GM23248 (cell line): ENCODE measurements around the gene PREP. TPM values are rescaled to one million over a fixed set of nuclear protein-coding genes. Genes with fewer than 3 reads are reported as not detected.
A peak's percentile ranks its signal among the peaks of the same experiment; 100 is the strongest.

Source experiments
- DNase-seq: peaks from one replicate; pipeline ENCODE4 v3.0.0-alpha.2; 2015
- H2AFZ ChIP-seq: fragments of 200-600 bp; sonication (generic); 2 replicates; pipeline ENCODE4 v1.6.1; 2016; ENCODE audit warnings: antibody characterized with exemption
- H3F3A ChIP-seq: fragments of 200-600 bp; sonication (generic); 2 replicates; pipeline ENCODE4 v1.6.1; 2016; ENCODE audit warnings: mild to moderate bottlenecking, antibody characterized with exemption, mixed run types; ENCODE audit not compliant: insufficient read depth
- H3K27ac ChIP-seq: fragments of 200-600 bp; sonication (generic); 2 replicates; pipeline ENCODE4 v1.5.1; 2016; ENCODE audit warnings: mild to moderate bottlenecking
- H3K27me3 ChIP-seq: fragments of 200-600 bp; sonication (generic); replicated peaks from 2 replicates; pipeline ENCODE4 v1.6.1; 2016; ENCODE audit warnings: mild to moderate bottlenecking; ENCODE audit not compliant: insufficient read depth
- H3K36me3 ChIP-seq: fragments of 200-600 bp; sonication (generic); 2 replicates; pipeline ENCODE4 v1.6.1; 2016; ENCODE audit warnings: low read depth, mild to moderate bottlenecking
- H3K4me1 ChIP-seq: fragments of 200-600 bp; sonication (generic); 2 replicates; pipeline ENCODE4 v1.6.1; 2016; ENCODE audit warnings: mild to moderate bottlenecking; ENCODE audit not compliant: insufficient read depth
- H3K4me2 ChIP-seq: fragments of 200-600 bp; sonication (generic); one replicate; pipeline ENCODE4 v1.6.1; 2016; ENCODE audit warnings: mild to moderate bottlenecking; ENCODE audit not compliant: unreplicated experiment
- H3K4me3 ChIP-seq: fragments of 200-600 bp; sonication (generic); 2 replicates; pipeline ENCODE4 v1.5.1; 2016; ENCODE audit warnings: mild to moderate bottlenecking
- H3K79me2 ChIP-seq: fragments of 200-600 bp; sonication (generic); 2 replicates; pipeline ENCODE4 v1.6.1; 2016; ENCODE audit warnings: mild to moderate bottlenecking; ENCODE audit not compliant: insufficient read depth
- H3K9ac ChIP-seq: fragments of 200-600 bp; sonication (generic); 2 replicates; pipeline ENCODE4 v1.6.1; 2016; ENCODE audit warnings: mild to moderate bottlenecking
- H3K9me2 ChIP-seq: fragments of 200-600 bp; sonication (generic); 2 replicates; pipeline ENCODE4 v1.6.1; 2016; ENCODE audit warnings: mixed run types, mild to moderate bottlenecking, moderate library complexity; ENCODE audit not compliant: insufficient read depth
- H3K9me3 ChIP-seq: fragments of 200-600 bp; sonication (generic); one replicate; pipeline ENCODE4 v1.6.1; 2017; ENCODE audit warnings: low read depth
- H4K20me1 ChIP-seq: fragments of 200-600 bp; sonication (generic); 2 replicates; pipeline ENCODE4 v1.6.0; 2016; ENCODE audit not compliant: insufficient read depth
- EZH2 ChIP-seq: fragments of 200-600 bp; sonication (generic); IDR thresholded peaks from 2 replicates; pipeline ENCODE4 v1.6.1; 2018; ENCODE audit warnings: antibody characterized with exemption, mild to moderate bottlenecking; ENCODE audit not compliant: insufficient read depth, poor library complexity, severe bottlenecking
- EZH2phosphoT487 ChIP-seq: fragments of 200-600 bp; sonication (generic); IDR thresholded peaks from 2 replicates; pipeline ENCODE4 v1.6.1; 2018; ENCODE audit warnings: antibody characterized with exemption, moderate library complexity, mild to moderate bottlenecking, low read depth; ENCODE audit not compliant: insufficient read depth
- WGBS, 2 experiments: methylation state at CpG; one replicate each; pipeline ENCODE4 v1.1.6; 2015 to 2017; ENCODE audit warnings: low lambda C conversion rate in 2 of 2, low coverage in 1 of 2; ENCODE audit errors: missing lambda C conversion rate in 2 of 2; 5-methylcytosine and 5-hydroxymethylcytosine counted together
- in situ Hi-C: fragments of 300-500 bp; cut with MboI; formaldehyde crosslinking; loops from 2 replicates; pipeline ENCODE4 v1.15.0; 2020
- polyA plus RNA-seq: library from polyadenylated mRNA; unstranded; fragments of >200 nt; fragmentation: Nextera tagmentation; extraction: Ambion mirVana; gene quantifications from 2 replicates; pipeline ENCODE4 v1.2.1, GENCODE V29; 2016
- total RNA-seq: library from RNA; depleted of rRNA; stranded (reverse); fragments of >200 nt; shearing (Covaris generic); gene quantifications from 2 replicates; pipeline ENCODE4 v1.2.3, GENCODE V29; 2014; rRNA removed

Gene PREP
- total RNA-seq (15.7 and 18.9 TPM in 2 replicates), polyA plus RNA-seq (37.9 and 41.8 TPM in 2 replicates)

- TF ChIP-seq EZH2phosphoT487 (no peak), EZH2 (no peak)
- no peaks in the 10 kb centered on the region for H3K27me3 ChIP-seq
- peaks cover 45% of the 10 kb centered on the region for H3K79me2 ChIP-seq
- peak within 1 kb of the TSS; percentile 84 for H3K9ac ChIP-seq
- H2AFZ ChIP-seq = peak within 1 kb of the TSS; percentile 98
- no peaks in the 10 kb centered on the region for H3K9me3 ChIP-seq
- no peaks in the 10 kb centered on the region for H3K36me3 ChIP-seq
- peaks cover 15% of the 10 kb centered on the region for H3K4me1 ChIP-seq
- H3K9me2 ChIP-seq = no peaks in the 10 kb centered on the region
- H3K4me3 ChIP-seq = peak within 1 kb of the TSS; percentile 97
- H3F3A ChIP-seq = no peaks in the 10 kb centered on the region
- WGBS, 2 experiments = 1 to 2% methylated on average over 59 to 67 of the region's 84 CpGs
- H4K20me1 ChIP-seq = 0 out of 2 replicates have a peak, but pooled peaks cover 5% of the 10 kb centered on the region
- in situ Hi-C loops = no loop called here
- peak within 1 kb of the TSS; percentile 51 for H3K27ac ChIP-seq
- peak; percentile 95 for DNase-seq
- peak within 1 kb of the TSS; percentile 88 for H3K4me2 ChIP-seq
These were observed at the start of gene PREP for GRCh38 chr6:105402939-105403935. TSS of gene PREP (minus strand) at chr6:105403082. CDS start at chr6:105402891, 191 bp downstream.

DNA sequence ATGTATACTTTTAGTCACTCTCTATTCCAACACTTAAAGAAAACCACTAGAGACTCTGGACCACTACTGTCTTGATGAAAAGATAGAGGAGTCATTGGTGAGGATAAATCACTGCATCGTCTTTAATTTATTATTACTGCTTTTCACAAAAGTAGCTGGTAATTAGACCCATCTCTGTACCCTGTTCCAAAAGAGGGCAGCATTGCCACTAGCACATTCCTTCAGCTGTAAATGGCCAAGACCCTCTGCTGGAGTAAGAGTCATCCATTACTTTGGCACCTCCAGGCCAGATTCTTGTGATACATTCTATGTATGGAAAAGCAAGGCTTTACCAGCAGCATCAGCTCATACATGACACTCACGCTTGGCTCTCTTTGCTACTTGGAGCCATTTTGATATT is 49.5 kb upstream of the PREP start:
- Histone ChIP-seq H2AFZ (no peak overlapping the region), H3K79me2 (no peaks in the 10 kb centered on the region), H3K9ac (no peak overlapping the region), H3K9me3 (no peaks in the 10 kb centered on the region), H3K36me3 (no peaks in the 10 kb centered on the region), H3K27me3 (no peaks in the 10 kb centered on the region), H3K27ac (no peak overlapping the region), H3K4me1 (no peaks in the 10 kb centered on the region), H3F3A (no peaks in the 10 kb centered on the region), H3K9me2 (no peaks in the 10 kb centered on the region), H3K4me2 (no peak overlapping the region), H4K20me1 (no peaks in the 10 kb centered on the region), H3K4me3 (no peak overlapping the region)
- in situ Hi-C loops = no loop called here
- TF ChIP-seq EZH2 (no peak), EZH2phosphoT487 (no peak)
- no peak for DNase-seq
- 77 to 79% methylated on average over 2 of the region's 2 CpGs for WGBS, 2 experiments

GRCh38 chr6:105449756-105450390 is 47.0 kb upstream of the PREP start:
- Histone ChIP-seq H3K36me3 (no peaks in the 10 kb centered on the region), H3F3A (no peaks in the 10 kb centered on the region), H3K4me1 (no peaks in the 10 kb centered on the region), H4K20me1 (no peaks in the 10 kb centered on the region), H3K9me2 (no peaks in the 10 kb centered on the region), H3K4me2 (no peak overlapping the region), H2AFZ (no peak overlapping the region), H3K4me3 (no peak overlapping the region), H3K27ac (no peak overlapping the region), H3K79me2 (no peaks in the 10 kb centered on the region), H3K9ac (no peak overlapping the region), H3K27me3 (no peaks in the 10 kb centered on the region), H3K9me3 (no peaks in the 10 kb centered on the region)
- DNase-seq = peak; percentile 20
- in situ Hi-C loops = no loop called here
- TF ChIP-seq EZH2phosphoT487 (no peak), EZH2 (no peak)
- 72 to 77% methylated on average over 2 of the region's 2 CpGs for WGBS, 2 experiments

GRCh38 chr6:105445481-105445880 is 42.6 kb upstream of the PREP start:
- in situ Hi-C loops = no loop called here
- no peak for TF ChIP-seq EZH2phosphoT487
- no peak for TF ChIP-seq EZH2
- Histone ChIP-seq H4K20me1 (no peaks in the 10 kb centered on the region), H3K36me3 (no peaks in the 10 kb centered on the region), H3K9me3 (no peaks in the 10 kb centered on the region), H3K4me3 (no peak overlapping the region), H3F3A (no peaks in the 10 kb centered on the region), H3K9ac (no peak overlapping the region), H3K4me1 (no peaks in the 10 kb centered on the region), H3K79me2 (no peaks in the 10 kb centered on the region), H3K27me3 (no peaks in the 10 kb centered on the region), H3K27ac (no peak overlapping the region), H3K9me2 (no peaks in the 10 kb centered on the region), H2AFZ (no peak overlapping the region), H3K4me2 (no peak overlapping the region)
- DNase-seq = no peak
- WGBS, 2 experiments = 13 to 18% methylated on average over 1 of the region's 1 CpG
